Measurements from ENCODE around the gene MYOD1.

GRCh38 chr11:17691550-17691949 is 27.8 kb upstream of the MYOD1 start:
- TF ChIP-seq EZH2 (IDR thresholded peaks at IDR 0.05) (no peak), POLR2AphosphoS5 (IDR thresholded peaks at IDR 0.05; ENCODE audit: borderline replicate concordance, low read depth, low read length) (no peak), FOXP2 (optimal IDR thresholded peaks at IDR 0.05; ENCODE audit: control extremely low read depth, extremely low read length, insufficient read depth) (no peak)

Data from SK-N-MC (cell line).